Measurements from ENCODE around the gene CNRIP1. TPM values are rescaled to one million over a fixed set of nuclear protein-coding genes. Genes with fewer than 3 reads are reported as not detected.

Gene CNRIP1
- total RNA-seq, 1 experiment from 2014 or later: 1.4 TPM

GRCh38 chr2:68290901-68291300 lies 28.8 kb downstream of the CNRIP1 start:
- Mint-ChIP-seq H3K27me3 (ENCODE audit: low read depth) (no peaks in the 10 kb centered on the region), H3K9me3 (no peaks in the 10 kb centered on the region), H3K4me1 (peaks cover 4% of the 10 kb centered on the region; the same call in 1 of the 2 replicates), H3K27ac (no peak overlapping the region), H3K36me3 (no peaks in the 10 kb centered on the region), H3K4me3 (no peak overlapping the region)
- DNase-seq (ENCODE audit: low spot score) (no peak), ATAC-seq (no peak)
- CTCF ChIA-PET: interaction anchor here (0.6 to 4.9 kb wide), 9 partner anchors 8 to 644 kb away, joined by 3 to 33 read pairs (median 6); partner anchors contain the start of genes CNRIP1 and PNO1
- TF ChIP-seq ERG (CRISPR knock-in tag; IDR thresholded peaks at IDR 0.05) (no peak), PREB (CRISPR knock-in tag; IDR thresholded peaks at IDR 0.05; ENCODE audit: borderline replicate concordance) (no peak), NFE2L1 (CRISPR knock-in tag; IDR thresholded peaks at IDR 0.05) (no peak), ATF2 (CRISPR knock-in tag; IDR thresholded peaks at IDR 0.05; ENCODE audit: borderline replicate concordance, low read depth) (no peak)
- POLR2A ChIA-PET: no interaction called here

GRCh38 chr2:68287580-68288441 lies 31.9 kb downstream of the CNRIP1 start:
- Mint-ChIP-seq H3K27me3 (ENCODE audit: low read depth) (no peaks in the 10 kb centered on the region), H3K27ac (no peak overlapping the region), H3K36me3 (no peaks in the 10 kb centered on the region), H3K9me3 (no peaks in the 10 kb centered on the region), H3K4me3 (no peak overlapping the region), H3K4me1 (peaks cover 4% of the 10 kb centered on the region; the same call in 1 of the 2 replicates)
- no peak for TF ChIP-seq KAT7 (CRISPR knock-in tag; IDR thresholded peaks at IDR 0.05; ENCODE audit: borderline replicate concordance)
- TF ChIP-seq ZNF671 (CRISPR knock-in tag; IDR thresholded peaks at IDR 0.05): no peak
- TF ChIP-seq MLX (CRISPR knock-in tag; IDR thresholded peaks at IDR 0.05): no peak
- no peak for TF ChIP-seq GRHL2 (CRISPR knock-in tag; IDR thresholded peaks at IDR 0.05; ENCODE audit: insufficient replicate concordance, severe bottlenecking)
- ATAC-seq (no peak), DNase-seq (ENCODE audit: low spot score) (no peak)
- ChIA-PET CTCF (interaction anchor here (0.7 to 2.8 kb wide), 5 partner anchors 59 to 166 kb away, joined by 3 to 9 read pairs (median 4); no protein-coding TSS in a partner anchor), POLR2A (interaction anchor here (0.5 kb wide), 1 partner anchor 56 kb away, joined by 3 read pairs; no protein-coding TSS in a partner anchor)

- H3K36me3 Mint-ChIP-seq: no peaks in the 10 kb centered on the region
- H3K9me3 Mint-ChIP-seq: no peaks in the 10 kb centered on the region
- ChIA-PET POLR2A (interaction anchor here (0.7 kb wide), 1 partner anchor 94 kb away, joined by 3 read pairs; no protein-coding TSS in a partner anchor), CTCF (interaction anchor here (0.9 to 1.7 kb wide), 6 partner anchors 9 to 163 kb away, joined by 3 to 7 read pairs (median 4); no protein-coding TSS in a partner anchor)
- no peak overlapping the region for H3K4me3 Mint-ChIP-seq
- peaks cover 4% of the 10 kb centered on the region for H3K27me3 Mint-ChIP-seq (ENCODE audit: low read depth)
- ATAC-seq: no peak; the same call in 1 of the 2 replicates
- no peak overlapping the region for H3K27ac Mint-ChIP-seq
- no peak for DNase-seq (ENCODE audit: low spot score)
- H3K4me1 Mint-ChIP-seq: peaks cover 4% of the 10 kb centered on the region; the same call in 1 of the 2 replicates
- no peak for TF ChIP-seq ZNF121 (CRISPR knock-in tag; IDR thresholded peaks at IDR 0.05)
- no peak for TF ChIP-seq NFATC4 (CRISPR knock-in tag; IDR thresholded peaks at IDR 0.05)
- TF ChIP-seq EMX1 (CRISPR knock-in tag; IDR thresholded peaks at IDR 0.05): no peak
- no peak for TF ChIP-seq TCF7 (CRISPR knock-in tag; IDR thresholded peaks at IDR 0.05; ENCODE audit: low read depth)
- TF ChIP-seq CBFB (CRISPR knock-in tag; IDR thresholded peaks at IDR 0.05; ENCODE audit: low read depth): no peak
- no peak for TF ChIP-seq STAT6 (CRISPR knock-in tag; conservative IDR thresholded peaks at IDR 0.05; ENCODE audit: low read depth)
- no peak for TF ChIP-seq E2F1 (CRISPR knock-in tag; IDR thresholded peaks at IDR 0.05)
- no peak for TF ChIP-seq GABPB1 (CRISPR knock-in tag; IDR thresholded peaks at IDR 0.05)
- no peak for TF ChIP-seq ZSCAN18 (CRISPR knock-in tag; IDR thresholded peaks at IDR 0.05)
- TF ChIP-seq ZBTB21 (CRISPR knock-in tag; IDR thresholded peaks at IDR 0.05; ENCODE audit: borderline replicate concordance): no peak
Measured at GRCh38 chr2:68284896-68285295, 34.9 kb downstream of the CNRIP1 start.
